ENCODE results near the gene CELF2. TPM values are rescaled to one million over a fixed set of nuclear protein-coding genes. Genes with fewer than 3 reads are reported as not detected.

The CELF2 gene
- total RNA-seq, 1 donor from 2014 or later = 11.0 TPM

- no peak for DNase-seq (ENCODE audit: low read depth)
- TF ChIP-seq, protein P1, sequence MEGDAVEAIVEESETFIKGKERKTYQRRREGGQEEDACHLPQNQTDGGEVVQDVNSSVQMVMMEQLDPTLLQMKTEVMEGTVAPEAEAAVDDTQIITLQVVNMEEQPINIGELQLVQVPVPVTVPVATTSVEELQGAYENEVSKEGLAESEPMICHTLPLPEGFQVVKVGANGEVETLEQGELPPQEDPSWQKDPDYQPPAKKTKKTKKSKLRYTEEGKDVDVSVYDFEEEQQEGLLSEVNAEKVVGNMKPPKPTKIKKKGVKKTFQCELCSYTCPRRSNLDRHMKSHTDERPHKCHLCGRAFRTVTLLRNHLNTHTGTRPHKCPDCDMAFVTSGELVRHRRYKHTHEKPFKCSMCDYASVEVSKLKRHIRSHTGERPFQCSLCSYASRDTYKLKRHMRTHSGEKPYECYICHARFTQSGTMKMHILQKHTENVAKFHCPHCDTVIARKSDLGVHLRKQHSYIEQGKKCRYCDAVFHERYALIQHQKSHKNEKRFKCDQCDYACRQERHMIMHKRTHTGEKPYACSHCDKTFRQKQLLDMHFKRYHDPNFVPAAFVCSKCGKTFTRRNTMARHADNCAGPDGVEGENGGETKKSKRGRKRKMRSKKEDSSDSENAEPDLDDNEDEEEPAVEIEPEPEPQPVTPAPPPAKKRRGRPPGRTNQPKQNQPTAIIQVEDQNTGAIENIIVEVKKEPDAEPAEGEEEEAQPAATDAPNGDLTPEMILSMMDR (conservative IDR thresholded peaks at IDR 0.05; ENCODE audit: low read depth, low read length) = no peak
- H3K4me3 ChIP-seq (ENCODE audit: low read depth, low read length) = no peak overlapping the region
Observed at GRCh38 chr10:11066520-11066919, 48.8 kb downstream of the CELF2 start.

- no peak for DNase-seq (ENCODE audit: low read depth)
- H3K4me3 ChIP-seq (ENCODE audit: low read depth, low read length) = no peak overlapping the region
- TF ChIP-seq, protein P1 (conservative IDR thresholded peaks at IDR 0.05; ENCODE audit: low read depth, low read length) = no peak
Observed at GRCh38 chr10:11068861-11069633, 51.4 kb downstream of the CELF2 start.

DNA sequence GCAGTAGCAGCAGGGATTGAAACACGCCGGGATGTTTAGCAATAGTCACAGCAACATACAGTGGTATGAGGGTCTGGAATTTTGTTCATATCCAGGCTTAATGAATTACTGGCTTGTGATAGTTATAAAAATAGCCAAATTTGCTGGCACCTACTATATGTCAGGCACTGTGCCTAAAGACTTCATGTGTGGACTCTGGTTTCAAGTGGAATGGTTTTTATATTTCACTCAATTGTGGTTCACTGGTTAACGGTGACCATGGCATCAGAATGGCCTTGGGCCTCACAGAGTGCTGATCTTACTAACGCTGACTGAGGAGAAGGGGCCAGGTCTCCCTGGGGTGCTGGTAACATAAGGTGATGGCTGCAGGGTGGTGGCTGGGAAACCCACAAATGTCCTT lies 55.7 kb downstream of the CELF2 start:
- TF ChIP-seq, protein P1 (conservative IDR thresholded peaks at IDR 0.05; ENCODE audit: low read depth, low read length) = no peak
- H3K4me3 ChIP-seq (ENCODE audit: low read depth, low read length) = no peak overlapping the region
- DNase-seq (ENCODE audit: low read depth) = no peak

DNA sequence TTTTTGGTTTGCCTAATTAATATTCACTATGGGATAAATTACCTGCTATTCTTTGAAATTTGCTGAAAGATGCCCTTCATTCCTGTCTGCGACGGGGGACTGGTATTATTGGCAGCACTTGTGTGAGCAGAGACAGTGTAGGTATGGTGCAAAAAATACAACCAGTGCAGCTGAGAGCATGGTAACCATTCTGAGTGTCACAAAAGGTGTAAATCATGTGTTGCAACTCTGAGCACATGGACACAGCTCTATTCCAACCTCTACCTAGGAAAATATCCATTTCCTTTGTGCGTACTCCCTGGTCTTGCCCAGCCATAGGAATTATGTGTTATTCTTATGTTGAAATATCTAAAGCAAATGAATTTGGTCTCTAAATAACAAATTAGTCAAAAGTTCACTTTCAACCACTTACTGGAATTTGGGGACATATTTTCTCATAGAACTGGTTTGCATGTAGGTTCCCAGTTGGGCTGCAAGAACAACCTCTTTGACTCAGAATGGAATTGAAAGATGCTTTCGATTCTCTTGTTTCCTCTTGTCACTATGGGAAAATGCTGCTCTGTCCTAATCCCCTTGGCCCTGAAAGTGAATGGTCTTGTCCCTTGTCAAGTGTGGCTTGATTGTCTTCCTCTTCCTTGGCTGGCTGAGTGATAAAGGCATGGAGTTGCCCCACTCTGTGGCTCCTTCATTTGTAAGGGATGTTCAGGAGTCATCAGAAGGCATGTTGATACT lies 57.0 kb downstream of the CELF2 start:
- TF ChIP-seq, protein P1 (conservative IDR thresholded peaks at IDR 0.05; ENCODE audit: low read depth, low read length) = no peak
- no peak overlapping the region for H3K4me3 ChIP-seq (ENCODE audit: low read depth, low read length)
- no peak for DNase-seq (ENCODE audit: low read depth)

GRCh38 chr10:11076221-11076620 lies 58.5 kb downstream of the CELF2 start:
- H3K4me3 ChIP-seq (ENCODE audit: low read depth, low read length) = no peak overlapping the region
- DNase-seq (ENCODE audit: low read depth) = no peak
- TF ChIP-seq, protein P1 (conservative IDR thresholded peaks at IDR 0.05; ENCODE audit: low read depth, low read length) = no peak

DNA sequence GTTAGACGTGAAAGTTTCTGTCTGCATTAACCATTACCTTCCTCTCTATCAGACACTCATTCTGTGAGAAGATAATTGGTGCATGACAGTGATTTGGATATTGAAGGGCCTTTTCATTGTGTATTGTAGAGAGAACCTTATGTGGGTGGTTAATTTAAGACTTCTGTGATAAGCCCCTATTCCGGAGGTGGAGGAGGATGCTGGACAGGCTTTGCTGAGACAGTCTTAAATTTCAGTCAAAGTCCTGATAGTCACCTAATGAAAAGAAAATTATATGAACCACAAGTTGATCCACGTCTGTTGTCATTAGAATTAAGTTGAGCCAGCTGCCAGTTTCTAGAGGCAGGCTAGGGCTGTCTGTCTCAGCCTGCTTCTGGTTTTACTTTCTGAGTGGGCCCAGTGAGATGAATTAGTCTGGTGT lies 62.9 kb downstream of the CELF2 start:
- TF ChIP-seq, protein P1 (conservative IDR thresholded peaks at IDR 0.05; ENCODE audit: low read depth, low read length) = no peak
- no peak overlapping the region for H3K4me3 ChIP-seq (ENCODE audit: low read depth, low read length)
- no peak for DNase-seq (ENCODE audit: low read depth)

Measured in epithelial cell of proximal tubule (primary cell).